ENCODE results near the gene STH.

STH gene

GRCh38 chr17:46028981-46029565 is 30.0 kb downstream of the STH start:
- DNase-seq = no peak

DNA sequence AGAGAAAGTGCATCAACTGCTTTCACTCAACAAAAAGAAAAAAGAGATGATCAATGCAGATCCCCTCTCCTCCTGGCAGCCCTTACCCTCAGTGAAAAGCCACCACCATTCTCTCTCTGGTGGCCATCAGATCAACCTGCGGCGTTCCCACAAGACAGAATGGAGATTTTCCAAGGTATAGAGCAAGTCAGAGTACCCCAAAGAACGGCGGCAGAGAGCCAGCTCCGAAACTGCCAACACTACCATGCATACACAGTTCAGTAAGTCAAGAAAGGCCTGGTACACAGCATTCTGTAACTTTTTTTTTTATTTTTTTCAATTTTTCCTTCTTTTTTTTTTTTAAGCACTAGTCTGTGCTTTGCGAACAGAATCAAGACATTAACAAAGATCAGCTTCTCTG is 30.6 kb downstream of the STH start:
- DNase-seq = no peak

DNA sequence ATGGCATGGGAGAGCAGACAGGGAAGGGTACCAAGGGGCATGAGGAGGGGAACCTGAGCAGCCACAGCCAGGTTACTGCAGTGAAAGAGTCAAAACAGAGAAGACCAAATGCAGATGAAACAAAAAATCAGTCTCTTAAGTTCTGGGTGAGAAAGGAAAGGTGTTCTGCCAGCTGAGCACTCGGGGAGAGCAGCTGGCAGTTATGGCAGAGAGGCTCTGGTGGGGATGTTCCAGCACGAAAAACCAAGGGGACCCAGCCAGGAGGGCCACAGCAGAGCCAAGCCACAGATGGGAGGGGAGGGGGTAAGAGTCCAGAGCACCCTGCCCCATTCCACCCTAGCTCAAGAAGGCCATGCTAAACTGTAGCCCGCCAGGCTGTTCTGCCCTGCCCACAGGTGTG is 31.7 kb downstream of the STH start:
- DNase-seq = no peak

GRCh38 chr17:46031440-46031839 is 32.4 kb downstream of the STH start:
- DNase-seq = no peak

GRCh38 chr17:46031920-46032319 is 32.9 kb downstream of the STH start:
- no peak for DNase-seq

DNA sequence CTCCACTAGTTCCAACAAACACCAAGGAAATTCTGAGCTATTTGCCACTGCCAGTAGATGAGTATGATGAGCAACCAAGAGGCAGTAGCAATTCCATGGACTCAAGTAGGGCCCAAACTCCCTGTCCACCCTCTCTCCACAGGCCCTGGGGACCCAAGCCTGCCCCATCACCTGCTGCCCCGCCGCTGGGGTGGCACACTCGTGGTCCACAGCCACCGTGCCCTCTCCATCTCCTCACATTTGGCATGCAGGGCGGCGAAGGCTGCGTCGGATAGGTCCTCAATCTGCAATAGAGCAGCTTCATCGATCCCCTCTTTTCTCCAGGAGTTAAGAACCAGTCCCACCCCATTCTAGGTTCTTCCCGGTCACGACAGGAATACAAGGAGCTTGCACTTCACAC is 33.9 kb downstream of the STH start:
- DNase-seq = no peak

DNA sequence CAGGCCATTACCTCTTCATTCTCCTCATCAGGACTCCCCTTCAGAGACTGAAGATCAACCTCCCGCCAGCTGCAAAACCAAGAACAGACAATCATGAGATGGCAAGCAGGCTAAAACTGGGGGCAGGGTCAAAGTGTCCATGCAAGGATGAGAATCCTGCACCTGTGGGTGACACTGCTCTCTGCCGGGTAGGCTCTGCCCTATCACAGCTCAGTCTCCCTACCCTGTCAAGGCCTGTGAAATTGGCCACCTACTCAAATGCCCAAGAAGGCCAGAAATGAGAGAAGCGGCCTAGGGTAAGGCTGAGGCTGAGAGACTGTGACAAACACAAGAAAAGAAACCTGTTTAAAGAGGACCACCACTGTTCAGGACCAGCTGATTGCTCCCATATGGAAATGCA is 34.3 kb downstream of the STH start:
- no peak for DNase-seq

DNA sequence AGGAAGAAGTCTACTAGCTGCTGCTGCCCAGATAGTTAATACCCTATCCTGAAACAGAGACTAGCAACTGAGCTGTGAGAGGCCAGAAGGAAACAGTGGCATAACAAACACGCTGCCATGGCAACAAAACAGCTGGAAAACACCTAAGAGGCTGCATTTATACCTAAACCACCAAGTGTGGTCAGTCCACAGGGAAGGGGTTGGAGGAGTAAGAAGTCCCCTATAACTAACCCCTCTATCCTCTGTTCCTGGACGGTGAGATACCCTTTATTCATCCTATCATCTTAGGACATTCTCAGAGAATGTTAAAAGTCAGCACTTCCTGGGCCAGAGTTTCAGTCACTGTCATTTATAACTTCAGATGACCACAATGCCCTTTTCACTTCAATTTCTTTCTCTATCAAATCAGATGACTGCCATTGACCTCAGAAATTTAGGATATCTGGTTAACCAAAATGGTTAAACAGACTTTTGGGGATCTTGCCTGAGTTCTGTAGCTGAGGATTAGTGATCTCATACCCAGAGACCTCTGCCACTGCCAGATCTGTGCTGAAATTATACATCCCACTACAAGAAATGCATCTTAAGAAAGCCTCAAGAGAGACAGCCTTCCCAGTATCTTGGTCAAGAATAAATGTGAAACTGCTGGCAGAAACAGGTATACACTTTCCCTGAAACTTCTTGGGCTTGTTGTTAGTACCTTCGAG is 36.2 kb downstream of the STH start:
- no peak for DNase-seq

DNA sequence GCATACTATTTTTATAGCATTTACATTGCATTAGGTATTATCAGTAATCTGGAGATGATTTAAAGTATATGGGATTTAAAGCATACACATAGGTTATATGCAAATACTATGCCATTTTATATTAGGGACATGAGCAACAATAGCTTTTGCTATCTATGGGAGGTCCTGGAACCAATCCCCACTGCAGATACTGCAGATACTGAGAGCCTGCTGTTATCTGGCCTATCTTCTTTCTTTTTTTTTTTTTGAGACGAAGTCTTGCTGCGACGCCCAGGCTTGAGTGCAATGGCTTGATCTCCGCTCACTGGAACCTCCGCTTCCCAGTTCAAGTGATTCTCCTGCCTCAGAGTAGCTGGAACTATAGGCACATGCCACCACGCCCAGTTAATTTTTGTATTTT is 37.4 kb downstream of the STH start:
- no peak for DNase-seq

DNA sequence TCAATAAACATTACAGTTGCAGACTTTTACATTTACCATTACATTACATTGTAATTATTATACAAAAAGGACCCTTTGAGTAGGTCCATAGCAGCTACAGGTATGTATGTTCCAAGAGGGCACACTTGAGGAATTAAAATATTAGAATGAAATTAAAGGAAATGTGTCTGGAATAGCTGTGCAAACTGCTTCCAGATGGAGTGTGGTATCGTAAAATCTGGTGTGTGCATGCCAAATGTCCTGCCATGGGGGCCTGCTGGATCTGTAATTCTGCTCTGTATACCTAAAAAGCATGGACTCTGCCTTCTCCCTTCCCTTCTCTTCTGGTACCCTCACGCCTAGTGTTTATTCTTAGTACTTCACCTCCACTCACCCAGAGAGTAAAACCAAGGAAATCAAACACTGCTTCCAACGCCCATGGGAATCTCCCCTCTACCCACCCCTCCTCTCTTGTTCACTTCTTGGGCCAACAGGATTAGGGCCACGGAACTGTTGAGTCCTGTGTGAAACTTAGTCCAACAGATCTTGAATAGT is 38.7 kb downstream of the STH start:
- no peak for DNase-seq

DNA sequence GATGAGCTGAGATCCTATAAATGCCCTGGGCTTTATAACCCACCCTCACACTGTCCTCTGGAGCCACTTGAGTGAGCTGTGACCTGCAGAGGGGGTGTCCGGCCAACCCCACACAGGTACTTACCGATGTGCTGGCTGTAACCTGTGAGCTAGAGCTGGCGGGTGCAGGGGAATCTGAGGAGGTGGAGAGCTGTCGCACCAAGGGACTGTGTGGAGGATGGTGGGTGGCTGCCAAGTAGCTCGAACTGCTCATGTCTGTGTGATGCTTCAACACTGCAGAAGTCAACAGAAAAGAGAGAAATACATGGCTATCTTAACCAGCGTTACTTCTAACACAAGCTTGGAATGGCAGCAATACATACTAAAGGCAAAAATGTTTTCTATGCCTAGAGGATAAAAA is 39.4 kb downstream of the STH start:
- DNase-seq = no peak

DNA sequence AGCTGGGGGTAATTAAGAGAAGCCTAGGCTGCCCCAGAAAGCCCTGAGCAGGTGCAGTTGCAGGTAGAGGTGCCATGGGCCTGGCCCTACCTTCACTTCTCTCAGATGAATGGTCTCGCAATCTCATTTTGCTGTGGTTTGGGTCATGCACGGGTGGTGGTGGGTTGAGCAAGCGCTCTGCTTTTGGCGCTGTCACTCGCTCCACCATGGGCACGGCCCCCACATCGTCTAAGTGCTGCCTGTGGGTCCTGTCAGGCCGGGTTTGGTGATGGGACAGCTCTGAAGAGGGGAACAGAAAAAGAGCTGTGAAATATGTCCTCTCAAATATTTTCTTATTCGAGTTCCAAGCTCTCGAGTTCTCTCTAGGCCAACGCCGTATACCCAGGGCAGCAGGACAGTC is 39.9 kb downstream of the STH start:
- no peak for DNase-seq

GRCh38 chr17:46039592-46040186 is 40.6 kb downstream of the STH start:
- no peak for DNase-seq

- no peak for DNase-seq
These were observed 43.2 kb downstream of the STH start for GRCh38 chr17:46042246-46042645.

- DNase-seq = no peak
These were observed 43.9 kb downstream of the STH start for GRCh38 chr17:46042925-46043324.

DNA sequence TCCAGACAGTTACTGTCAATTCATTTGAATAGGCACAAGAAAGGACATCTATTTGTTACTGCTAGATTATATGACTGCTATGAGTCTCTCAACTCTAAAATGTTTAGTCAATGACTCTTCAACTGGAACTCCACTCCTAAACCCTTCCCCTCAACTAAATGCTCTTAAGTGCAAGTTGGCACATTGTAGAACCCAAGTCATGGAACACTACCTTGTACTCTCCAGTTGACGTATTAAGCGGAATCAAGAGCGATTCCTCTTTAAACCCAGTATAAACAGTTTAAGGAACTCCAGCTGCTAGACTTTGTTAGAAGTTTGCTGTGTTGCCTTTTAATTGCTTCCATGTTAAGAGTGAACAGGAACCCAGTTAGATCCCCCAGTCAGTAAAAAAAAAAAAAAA is 44.6 kb downstream of the STH start:
- no peak for DNase-seq

DNA sequence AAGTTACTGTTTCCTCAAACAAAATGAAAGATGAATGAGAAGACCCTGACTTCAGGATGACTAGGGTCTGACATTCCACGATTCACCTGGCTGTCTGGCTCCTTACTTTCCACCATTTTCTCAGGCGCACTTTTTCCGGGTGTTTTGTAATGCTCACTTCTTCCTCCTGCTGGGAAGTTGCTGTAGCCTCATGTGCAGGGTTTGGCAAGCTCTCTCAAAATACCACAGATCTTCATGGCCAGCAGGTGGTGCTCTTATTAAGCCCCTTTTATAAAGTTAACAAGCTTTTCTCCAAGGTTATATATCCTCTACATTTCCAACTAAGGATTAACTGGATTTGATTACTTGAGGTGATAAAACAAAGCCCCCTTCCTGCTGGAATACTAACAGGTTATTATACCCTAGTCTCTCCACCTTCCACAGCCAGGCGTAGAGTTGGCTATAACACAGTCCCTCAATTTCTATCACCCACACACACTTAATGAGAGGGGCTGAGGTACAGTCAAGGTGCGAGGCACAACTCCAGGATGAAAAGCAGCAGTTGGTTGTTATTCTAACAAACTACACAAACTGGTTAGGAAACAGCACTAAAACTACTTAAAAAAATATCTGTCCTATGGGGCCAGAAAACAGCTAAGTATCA is 45.4 kb downstream of the STH start:
- DNase-seq = peak; percentile 90

DNA sequence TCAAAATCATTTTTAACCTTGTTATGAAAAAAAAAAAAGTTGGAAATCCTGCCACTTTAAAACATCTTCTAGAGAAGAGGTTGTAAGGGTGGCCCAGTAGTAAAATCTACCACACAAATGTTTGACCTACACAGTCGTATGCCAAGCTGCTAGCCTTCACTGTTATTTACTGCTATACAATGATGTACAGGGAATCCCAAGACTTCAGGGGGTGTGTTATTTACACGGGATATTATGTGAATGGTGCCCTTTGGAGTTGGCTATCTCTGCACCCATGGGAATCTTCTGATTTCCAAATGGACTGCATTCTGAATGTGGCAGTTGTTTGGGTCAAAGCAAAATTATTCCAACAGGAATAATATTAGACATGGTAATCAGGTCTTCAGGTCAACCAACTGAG is 45.9 kb downstream of the STH start:
- DNase-seq = no peak

- no peak for DNase-seq
These were observed 46.6 kb downstream of the STH start for GRCh38 chr17:46045639-46046038.

- DNase-seq = no peak
These were observed 47.9 kb downstream of the STH start for GRCh38 chr17:46046957-46047356.

DNA sequence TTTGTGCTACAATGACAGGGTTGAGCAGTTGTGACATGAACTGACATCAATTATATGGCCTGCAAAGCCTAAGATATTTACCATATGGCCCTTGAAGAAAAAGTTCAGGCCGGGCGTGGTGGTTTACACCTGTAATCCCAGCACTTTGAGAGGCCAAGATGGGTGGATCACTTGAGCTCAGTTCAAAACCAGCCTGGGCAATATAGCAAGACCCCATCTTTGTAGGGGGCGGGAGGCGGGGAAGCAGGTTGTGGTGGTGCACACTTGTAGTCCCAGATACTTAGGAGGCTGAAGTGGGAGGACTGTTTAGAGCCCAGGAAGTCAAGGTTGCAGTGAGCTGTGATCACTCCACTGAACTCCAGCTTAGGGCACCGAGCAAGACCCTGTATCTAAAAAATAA is 48.3 kb downstream of the STH start:
- DNase-seq = no peak

GRCh38 chr17:46047856-46048255 is 48.8 kb downstream of the STH start:
- DNase-seq = no peak
